ENCODE measurements around the gene GSN.

DNA sequence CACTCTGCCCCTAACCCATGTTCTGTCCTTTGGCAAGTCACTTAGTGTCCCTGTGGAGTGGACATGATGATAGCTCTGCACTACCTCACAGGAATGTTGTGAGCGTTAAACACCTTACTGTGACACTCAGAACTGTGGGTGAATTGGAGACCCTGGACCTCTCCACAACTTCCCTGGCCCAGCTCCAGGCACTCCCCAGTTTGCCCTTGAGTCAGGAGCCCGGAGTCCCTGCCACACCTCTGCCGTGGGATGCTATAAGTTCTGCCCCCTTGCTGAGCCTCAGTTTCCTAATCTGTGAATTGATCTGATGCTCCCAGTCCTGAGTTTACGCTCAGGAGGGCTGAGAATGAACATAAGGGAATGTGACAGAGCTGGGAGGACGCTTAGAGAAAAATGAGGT, 34.4 kb downstream of the GSN start:
- TF ChIP-seq, protein P1, sequence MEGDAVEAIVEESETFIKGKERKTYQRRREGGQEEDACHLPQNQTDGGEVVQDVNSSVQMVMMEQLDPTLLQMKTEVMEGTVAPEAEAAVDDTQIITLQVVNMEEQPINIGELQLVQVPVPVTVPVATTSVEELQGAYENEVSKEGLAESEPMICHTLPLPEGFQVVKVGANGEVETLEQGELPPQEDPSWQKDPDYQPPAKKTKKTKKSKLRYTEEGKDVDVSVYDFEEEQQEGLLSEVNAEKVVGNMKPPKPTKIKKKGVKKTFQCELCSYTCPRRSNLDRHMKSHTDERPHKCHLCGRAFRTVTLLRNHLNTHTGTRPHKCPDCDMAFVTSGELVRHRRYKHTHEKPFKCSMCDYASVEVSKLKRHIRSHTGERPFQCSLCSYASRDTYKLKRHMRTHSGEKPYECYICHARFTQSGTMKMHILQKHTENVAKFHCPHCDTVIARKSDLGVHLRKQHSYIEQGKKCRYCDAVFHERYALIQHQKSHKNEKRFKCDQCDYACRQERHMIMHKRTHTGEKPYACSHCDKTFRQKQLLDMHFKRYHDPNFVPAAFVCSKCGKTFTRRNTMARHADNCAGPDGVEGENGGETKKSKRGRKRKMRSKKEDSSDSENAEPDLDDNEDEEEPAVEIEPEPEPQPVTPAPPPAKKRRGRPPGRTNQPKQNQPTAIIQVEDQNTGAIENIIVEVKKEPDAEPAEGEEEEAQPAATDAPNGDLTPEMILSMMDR (conservative IDR thresholded peaks at IDR 0.05) = no peak
- no peak for TF ChIP-seq ZFX (IDR thresholded peaks at IDR 0.05)

Data from C4-2B (cell line).